ENCODE results near the gene NLRP8. TPM values are rescaled to one million over a fixed set of nuclear protein-coding genes. Genes with fewer than 3 reads are reported as not detected.

Gene NLRP8
- total RNA-seq, 1 donor from 2014 or later, result not detected

DNA sequence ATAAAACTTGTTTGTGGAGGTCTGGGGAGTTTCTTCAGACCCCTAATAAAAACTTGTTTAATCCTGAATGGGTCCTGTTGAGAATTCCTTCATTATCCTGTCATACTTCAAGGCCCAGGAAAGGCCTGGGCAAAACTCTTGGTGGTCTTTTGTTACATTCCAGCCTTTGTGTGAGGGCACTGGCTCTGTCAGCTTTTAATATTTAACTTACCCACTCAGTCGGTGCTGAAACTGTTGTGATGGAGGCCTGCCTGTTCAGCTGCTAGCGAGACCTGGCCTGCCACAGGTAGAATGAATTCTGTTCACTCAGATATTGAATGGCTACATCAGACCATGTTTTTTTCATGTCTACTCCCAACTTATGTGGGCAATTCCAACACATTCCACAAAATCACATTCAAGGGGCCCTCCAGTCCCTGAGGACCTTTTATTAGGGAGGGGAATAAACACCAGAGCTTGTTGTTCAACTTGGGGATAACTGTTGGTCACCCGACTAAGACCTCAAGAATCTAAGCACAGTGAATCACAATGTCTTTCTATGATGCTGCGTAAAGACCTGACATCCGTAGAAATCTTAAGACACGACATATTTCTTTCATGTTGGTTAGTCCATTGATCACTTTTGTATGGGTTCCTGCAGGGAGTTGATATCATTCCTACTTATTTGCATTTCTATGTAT is 12.5 kb downstream of the NLRP8 start:
- Mint-ChIP-seq H3K27me3 (ENCODE audit: unreplicated experiment) (peaks cover 2% of the 10 kb centered on the region), H3K4me3 (ENCODE audit: unreplicated experiment) (no peak overlapping the region), H3K9me3 (ENCODE audit: unreplicated experiment) (peaks cover 32% of the 10 kb centered on the region), H3K36me3 (ENCODE audit: low read depth, unreplicated experiment) (peaks cover 7% of the 10 kb centered on the region), H3K27ac (ENCODE audit: unreplicated experiment) (no peak overlapping the region), H3K4me1 (ENCODE audit: unreplicated experiment) (no peaks in the 10 kb centered on the region)
- no peak for DNase-seq (ENCODE audit: low spot score)
- TF ChIP-seq, protein P1, sequence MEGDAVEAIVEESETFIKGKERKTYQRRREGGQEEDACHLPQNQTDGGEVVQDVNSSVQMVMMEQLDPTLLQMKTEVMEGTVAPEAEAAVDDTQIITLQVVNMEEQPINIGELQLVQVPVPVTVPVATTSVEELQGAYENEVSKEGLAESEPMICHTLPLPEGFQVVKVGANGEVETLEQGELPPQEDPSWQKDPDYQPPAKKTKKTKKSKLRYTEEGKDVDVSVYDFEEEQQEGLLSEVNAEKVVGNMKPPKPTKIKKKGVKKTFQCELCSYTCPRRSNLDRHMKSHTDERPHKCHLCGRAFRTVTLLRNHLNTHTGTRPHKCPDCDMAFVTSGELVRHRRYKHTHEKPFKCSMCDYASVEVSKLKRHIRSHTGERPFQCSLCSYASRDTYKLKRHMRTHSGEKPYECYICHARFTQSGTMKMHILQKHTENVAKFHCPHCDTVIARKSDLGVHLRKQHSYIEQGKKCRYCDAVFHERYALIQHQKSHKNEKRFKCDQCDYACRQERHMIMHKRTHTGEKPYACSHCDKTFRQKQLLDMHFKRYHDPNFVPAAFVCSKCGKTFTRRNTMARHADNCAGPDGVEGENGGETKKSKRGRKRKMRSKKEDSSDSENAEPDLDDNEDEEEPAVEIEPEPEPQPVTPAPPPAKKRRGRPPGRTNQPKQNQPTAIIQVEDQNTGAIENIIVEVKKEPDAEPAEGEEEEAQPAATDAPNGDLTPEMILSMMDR (IDR thresholded peaks at IDR 0.05; ENCODE audit: unreplicated experiment), result no peak

- Mint-ChIP-seq H3K9me3 (ENCODE audit: unreplicated experiment) (peaks cover 21% of the 10 kb centered on the region), H3K27ac (ENCODE audit: unreplicated experiment) (no peak overlapping the region), H3K4me1 (ENCODE audit: unreplicated experiment) (no peaks in the 10 kb centered on the region), H3K27me3 (ENCODE audit: unreplicated experiment) (peaks cover 6% of the 10 kb centered on the region), H3K4me3 (ENCODE audit: unreplicated experiment) (no peak overlapping the region), H3K36me3 (ENCODE audit: low read depth, unreplicated experiment) (peaks cover 7% of the 10 kb centered on the region)
- DNase-seq (ENCODE audit: low spot score), result no peak
- TF ChIP-seq, protein P1 (IDR thresholded peaks at IDR 0.05; ENCODE audit: unreplicated experiment), result no peak
These were observed 14.6 kb downstream of the NLRP8 start for GRCh38 chr19:55962186-55962585.

DNA sequence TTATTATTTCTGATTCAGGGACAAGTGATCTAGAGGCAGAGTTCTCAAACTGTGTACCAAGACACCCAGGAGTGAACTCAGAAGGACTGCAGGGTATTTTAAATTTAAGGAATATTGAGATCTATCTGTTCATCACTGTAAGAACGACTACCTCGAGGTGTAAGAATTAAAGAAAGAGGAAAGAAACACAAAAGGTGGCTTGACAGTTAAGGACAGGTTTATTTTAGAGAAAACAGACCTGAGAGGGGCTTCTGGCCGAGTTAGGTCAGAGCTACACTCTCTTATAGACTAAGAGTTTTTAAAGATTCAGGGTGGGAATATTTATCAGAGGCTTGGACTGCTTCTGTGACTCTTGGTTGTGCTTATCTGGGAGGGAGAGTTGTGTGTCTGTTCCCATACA is 26.4 kb downstream of the NLRP8 start:
- peaks cover 6% of the 10 kb centered on the region for H3K27me3 Mint-ChIP-seq (ENCODE audit: unreplicated experiment)
- H3K4me1 Mint-ChIP-seq (ENCODE audit: unreplicated experiment), result no peaks in the 10 kb centered on the region
- DNase-seq (ENCODE audit: low spot score), result no peak
- peaks cover 29% of the 10 kb centered on the region for H3K9me3 Mint-ChIP-seq (ENCODE audit: unreplicated experiment)
- H3K27ac Mint-ChIP-seq (ENCODE audit: unreplicated experiment), result no peak overlapping the region
- peaks cover 10% of the 10 kb centered on the region for H3K36me3 Mint-ChIP-seq (ENCODE audit: low read depth, unreplicated experiment)
- H3K4me3 Mint-ChIP-seq (ENCODE audit: unreplicated experiment), result no peak overlapping the region
- TF ChIP-seq, protein P1 (IDR thresholded peaks at IDR 0.05; ENCODE audit: unreplicated experiment), result no peak

- H3K9me3 Mint-ChIP-seq (ENCODE audit: unreplicated experiment), result peaks cover 23% of the 10 kb centered on the region
- no peaks in the 10 kb centered on the region for H3K27me3 Mint-ChIP-seq (ENCODE audit: unreplicated experiment)
- peaks cover 10% of the 10 kb centered on the region for H3K36me3 Mint-ChIP-seq (ENCODE audit: low read depth, unreplicated experiment)
- H3K27ac Mint-ChIP-seq (ENCODE audit: unreplicated experiment), result no peak overlapping the region
- TF ChIP-seq, protein P1 (IDR thresholded peaks at IDR 0.05; ENCODE audit: unreplicated experiment), result no peak
- no peaks in the 10 kb centered on the region for H3K4me1 Mint-ChIP-seq (ENCODE audit: unreplicated experiment)
- no peak for DNase-seq (ENCODE audit: low spot score)
- H3K4me3 Mint-ChIP-seq (ENCODE audit: unreplicated experiment), result no peak overlapping the region
These were observed 32.8 kb downstream of the NLRP8 start for GRCh38 chr19:55980415-55980814.

DNA sequence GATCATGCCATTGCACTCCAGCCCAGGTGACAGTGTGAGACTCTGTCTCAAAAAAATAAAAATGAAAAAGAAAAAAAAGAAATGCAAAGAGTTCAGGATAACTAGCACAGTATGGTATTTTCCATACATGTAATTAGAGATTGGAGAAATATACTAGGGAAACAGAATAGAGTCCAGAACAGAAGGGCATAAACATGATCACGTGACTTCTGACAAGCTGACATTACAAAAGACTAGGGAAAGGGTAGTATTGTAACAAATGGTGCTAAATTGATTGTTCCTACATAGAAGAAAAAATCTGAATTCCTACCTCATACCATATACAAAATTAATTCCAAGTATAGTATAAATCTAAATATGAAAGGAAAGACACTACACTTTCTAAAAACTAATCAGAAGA is 37.6 kb downstream of the NLRP8 start:
- H3K4me3 Mint-ChIP-seq (ENCODE audit: unreplicated experiment), result no peak overlapping the region
- no peaks in the 10 kb centered on the region for H3K4me1 Mint-ChIP-seq (ENCODE audit: unreplicated experiment)
- H3K27me3 Mint-ChIP-seq (ENCODE audit: unreplicated experiment), result peaks cover 2% of the 10 kb centered on the region
- peaks cover 5% of the 10 kb centered on the region for H3K36me3 Mint-ChIP-seq (ENCODE audit: low read depth, unreplicated experiment)
- TF ChIP-seq, protein P1 (IDR thresholded peaks at IDR 0.05; ENCODE audit: unreplicated experiment), result no peak
- H3K9me3 Mint-ChIP-seq (ENCODE audit: unreplicated experiment), result peaks cover 30% of the 10 kb centered on the region
- DNase-seq (ENCODE audit: low spot score), result no peak
- no peak overlapping the region for H3K27ac Mint-ChIP-seq (ENCODE audit: unreplicated experiment)

Measured in endothelial cell (in vitro differentiated cells).